ENCODE measurements around the gene PRCP.

Gene PRCP

GRCh38 chr11:82890936-82891335 lies 9.3 kb downstream of the PRCP start:
- Histone ChIP-seq H3K4me3 (ENCODE audit: low read depth, low read length) (no peak overlapping the region), H3K27me3 (replicated peaks) (no peaks in the 10 kb centered on the region), H3K27ac (no peak overlapping the region), H3K36me3 (replicated peaks) (no peaks in the 10 kb centered on the region)
- in situ Hi-C loops (cut with HindIII; ENCODE audit: low pct_ligation_motif_present, low sequenced_read_pairs), result no loop called here
- DNase-seq, result no peak
- no peak for TF ChIP-seq CTCF (IDR thresholded peaks at IDR 0.05; ENCODE audit: low read depth, low read length, missing control alignments)

GRCh38 chr11:82890002-82890341 lies 10.3 kb downstream of the PRCP start:
- in situ Hi-C loops (cut with HindIII; ENCODE audit: low pct_ligation_motif_present, low sequenced_read_pairs), result no loop called here
- H3K27ac ChIP-seq, result no peak overlapping the region
- H3K27me3 ChIP-seq (replicated peaks), result no peaks in the 10 kb centered on the region
- no peak for DNase-seq
- no peak for TF ChIP-seq CTCF (IDR thresholded peaks at IDR 0.05; ENCODE audit: low read depth, low read length, missing control alignments)
- no peaks in the 10 kb centered on the region for H3K36me3 ChIP-seq (replicated peaks)
- H3K4me3 ChIP-seq (ENCODE audit: low read depth, low read length), result no peak overlapping the region

GRCh38 chr11:82889133-82890001 lies 10.9 kb downstream of the PRCP start:
- in situ Hi-C loops (cut with HindIII; ENCODE audit: low pct_ligation_motif_present, low sequenced_read_pairs), result no loop called here
- no peaks in the 10 kb centered on the region for H3K27me3 ChIP-seq (replicated peaks)
- H3K36me3 ChIP-seq (replicated peaks), result no peaks in the 10 kb centered on the region
- no peak for TF ChIP-seq CTCF (IDR thresholded peaks at IDR 0.05; ENCODE audit: low read depth, low read length, missing control alignments)
- no peak overlapping the region for H3K27ac ChIP-seq
- DNase-seq, result no peak
- no peak overlapping the region for H3K4me3 ChIP-seq (ENCODE audit: low read depth, low read length)

- DNase-seq, result no peak
- H3K4me3 ChIP-seq (ENCODE audit: low read depth, low read length), result no peak overlapping the region
- no peak for TF ChIP-seq CTCF (IDR thresholded peaks at IDR 0.05; ENCODE audit: low read depth, low read length, missing control alignments)
- no peaks in the 10 kb centered on the region for H3K36me3 ChIP-seq (replicated peaks)
- in situ Hi-C loops (cut with HindIII; ENCODE audit: low pct_ligation_motif_present, low sequenced_read_pairs), result no loop called here
- no peak overlapping the region for H3K27ac ChIP-seq
- no peaks in the 10 kb centered on the region for H3K27me3 ChIP-seq (replicated peaks)
Observed at GRCh38 chr11:82883853-82884252, 16.4 kb downstream of the PRCP start.

GRCh38 chr11:82874646-82875523 lies 25.3 kb downstream of the PRCP start:
- H3K4me3 ChIP-seq (ENCODE audit: low read depth, low read length), result no peak overlapping the region
- H3K27me3 ChIP-seq (replicated peaks), result no peaks in the 10 kb centered on the region
- no peak overlapping the region for H3K27ac ChIP-seq
- no peak for DNase-seq
- TF ChIP-seq CTCF (IDR thresholded peaks at IDR 0.05; ENCODE audit: low read depth, low read length, missing control alignments), result no peak
- in situ Hi-C loops (cut with HindIII; ENCODE audit: low pct_ligation_motif_present, low sequenced_read_pairs), result no loop called here
- H3K36me3 ChIP-seq (replicated peaks), result no peaks in the 10 kb centered on the region

Data from brain microvascular endothelial cell (primary cell).